Hepatocyte (in vitro differentiated cells): ENCODE measurements around the gene TAS1R3. TPM values are rescaled to one million over a fixed set of nuclear protein-coding genes. Genes with fewer than 3 reads are reported as not detected.

Experiments used
- DNase-seq: peaks from one replicate; pipeline ENCODE4 v3.0.0-alpha.2; 2016; ENCODE audit warnings: low spot score
- H2AFZ ChIP-seq: fragments of 200-600 bp; sonication (generic); 2 replicates; pipeline ENCODE4 v1.6.0; 2016; ENCODE audit warnings: antibody characterized with exemption, mild to moderate bottlenecking
- H3K27ac ChIP-seq: fragments of 200-600 bp; sonication (generic); 2 replicates; pipeline ENCODE4 v1.5.1; 2016; ENCODE audit warnings: mild to moderate bottlenecking
- H3K27me3 ChIP-seq: fragments of 200-600 bp; sonication (generic); 2 replicates; pipeline ENCODE4 v1.6.1; 2016
- H3K36me3 ChIP-seq: fragments of 200-600 bp; sonication (generic); replicated peaks from 2 replicates; pipeline ENCODE4 v1.5.1; 2016; ENCODE audit warnings: low read depth; ENCODE audit not compliant: insufficient read depth
- H3K4me1 ChIP-seq: fragments of 200-600 bp; sonication (generic); 2 replicates; pipeline ENCODE4 v1.5.1; 2016; ENCODE audit warnings: mild to moderate bottlenecking, moderate library complexity; ENCODE audit not compliant: insufficient read depth
- H3K4me2 ChIP-seq: fragments of 200-600 bp; sonication (generic); 2 replicates; pipeline ENCODE4 v1.6.0; 2016
- H3K4me3 ChIP-seq: fragments of 200-600 bp; sonication (generic); 2 replicates; pipeline ENCODE4 v1.5.1; 2016; ENCODE audit warnings: mild to moderate bottlenecking
- H3K79me2 ChIP-seq: fragments of 200-600 bp; sonication (generic); 2 replicates; pipeline ENCODE4 v1.6.0; 2017; ENCODE audit warnings: mild to moderate bottlenecking
- H3K9me2 ChIP-seq: fragments of 200-600 bp; sonication (generic); replicated peaks from 2 replicates; pipeline ENCODE4 v1.6.0; 2017; ENCODE audit warnings: mild to moderate bottlenecking; ENCODE audit not compliant: insufficient read depth
- H3K9me3 ChIP-seq: fragments of 200-600 bp; sonication (generic); 2 replicates; pipeline ENCODE4 v1.5.1; 2016; ENCODE audit warnings: low read depth, mild to moderate bottlenecking
- H4K20me1 ChIP-seq: fragments of 200-600 bp; sonication (generic); 2 replicates; pipeline ENCODE4 v1.6.0; 2016; ENCODE audit warnings: mild to moderate bottlenecking; ENCODE audit not compliant: insufficient read depth, poor library complexity, severe bottlenecking
- EZH2 ChIP-seq: fragments of 200-600 bp; sonication (generic); IDR thresholded peaks from 2 replicates; pipeline ENCODE4 v1.6.1; 2016; ENCODE audit warnings: antibody characterized with exemption, mild to moderate bottlenecking, borderline replicate concordance
- EZH2phosphoT487 ChIP-seq: fragments of 200-600 bp; sonication (generic); IDR thresholded peaks from one replicate; pipeline ENCODE4 v1.6.1; 2018; ENCODE audit warnings: antibody characterized with exemption, mild to moderate bottlenecking, low read depth, moderate library complexity; ENCODE audit not compliant: unreplicated experiment, severe bottlenecking
- WGBS: methylation state at CpG from one replicate; pipeline ENCODE4 v1.1.6; 2016; ENCODE audit warnings: low lambda C conversion rate; ENCODE audit errors: missing lambda C conversion rate; 5-methylcytosine and 5-hydroxymethylcytosine counted together
- polyA plus RNA-seq: library from polyadenylated mRNA; unstranded; fragments of >200 nt; fragmentation: Nextera tagmentation; extraction: Ambion mirVana; gene quantifications from 2 replicates; pipeline ENCODE4 v1.2.1, GENCODE V29; 2016
- total RNA-seq: library from RNA; depleted of rRNA; stranded (reverse); fragments of >200 nt; gene quantifications from 2 replicates; pipeline ENCODE4 v1.2.3, GENCODE V29; 2014
- TF ChIP-seq, protein P1 (sequence below): fragments of 200-600 bp; sonication (generic); IDR thresholded peaks from 2 replicates; pipeline ENCODE4 v1.5.1; 2016; ENCODE audit warnings: antibody characterized with exemption, mild to moderate bottlenecking; ENCODE audit not compliant: poor library complexity

Gene TAS1R3
- total and polyA plus RNA-seq, 2 experiments from 2014 or later = 0.17 to 0.42 TPM

DNA sequence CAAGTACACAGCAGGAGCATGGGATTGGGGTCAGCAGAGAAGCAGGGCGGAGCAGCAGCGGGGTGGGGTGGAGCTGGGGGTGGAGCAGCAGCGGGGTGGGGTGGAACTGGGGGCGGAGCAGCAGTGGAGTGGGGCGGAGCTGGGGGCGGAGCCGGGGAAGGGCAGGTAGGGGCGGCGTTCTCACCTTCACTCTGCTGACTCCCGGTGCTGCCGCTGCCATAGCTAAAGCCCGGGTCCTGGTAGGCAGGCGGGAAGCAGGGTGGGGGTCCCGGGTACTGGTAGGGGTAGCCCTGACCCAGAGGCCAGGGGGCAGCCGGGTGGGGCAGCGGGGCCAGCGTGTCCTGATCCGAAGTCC lies 6.7 kb downstream of the TAS1R3 start:
- DNase-seq = no peak
- H3K4me2 ChIP-seq = no peak overlapping the region
- H3K4me1 ChIP-seq = no peaks in the 10 kb centered on the region
- no peak overlapping the region for H2AFZ ChIP-seq
- H3K27me3 ChIP-seq = no peaks in the 10 kb centered on the region
- H3K9me2 ChIP-seq = no peaks in the 10 kb centered on the region
- H3K9me3 ChIP-seq = no peaks in the 10 kb centered on the region
- H3K79me2 ChIP-seq = peaks cover 2% of the 10 kb centered on the region
- no peak for TF ChIP-seq EZH2
- TF ChIP-seq EZH2phosphoT487 = no peak
- TF ChIP-seq, protein P1, sequence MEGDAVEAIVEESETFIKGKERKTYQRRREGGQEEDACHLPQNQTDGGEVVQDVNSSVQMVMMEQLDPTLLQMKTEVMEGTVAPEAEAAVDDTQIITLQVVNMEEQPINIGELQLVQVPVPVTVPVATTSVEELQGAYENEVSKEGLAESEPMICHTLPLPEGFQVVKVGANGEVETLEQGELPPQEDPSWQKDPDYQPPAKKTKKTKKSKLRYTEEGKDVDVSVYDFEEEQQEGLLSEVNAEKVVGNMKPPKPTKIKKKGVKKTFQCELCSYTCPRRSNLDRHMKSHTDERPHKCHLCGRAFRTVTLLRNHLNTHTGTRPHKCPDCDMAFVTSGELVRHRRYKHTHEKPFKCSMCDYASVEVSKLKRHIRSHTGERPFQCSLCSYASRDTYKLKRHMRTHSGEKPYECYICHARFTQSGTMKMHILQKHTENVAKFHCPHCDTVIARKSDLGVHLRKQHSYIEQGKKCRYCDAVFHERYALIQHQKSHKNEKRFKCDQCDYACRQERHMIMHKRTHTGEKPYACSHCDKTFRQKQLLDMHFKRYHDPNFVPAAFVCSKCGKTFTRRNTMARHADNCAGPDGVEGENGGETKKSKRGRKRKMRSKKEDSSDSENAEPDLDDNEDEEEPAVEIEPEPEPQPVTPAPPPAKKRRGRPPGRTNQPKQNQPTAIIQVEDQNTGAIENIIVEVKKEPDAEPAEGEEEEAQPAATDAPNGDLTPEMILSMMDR = no peak
- WGBS = 75% methylated on average over 3 of the region's 18 CpGs
- no peak overlapping the region for H3K4me3 ChIP-seq
- no peak overlapping the region for H3K27ac ChIP-seq
- H4K20me1 ChIP-seq = no peaks in the 10 kb centered on the region
- no peaks in the 10 kb centered on the region for H3K36me3 ChIP-seq

DNA sequence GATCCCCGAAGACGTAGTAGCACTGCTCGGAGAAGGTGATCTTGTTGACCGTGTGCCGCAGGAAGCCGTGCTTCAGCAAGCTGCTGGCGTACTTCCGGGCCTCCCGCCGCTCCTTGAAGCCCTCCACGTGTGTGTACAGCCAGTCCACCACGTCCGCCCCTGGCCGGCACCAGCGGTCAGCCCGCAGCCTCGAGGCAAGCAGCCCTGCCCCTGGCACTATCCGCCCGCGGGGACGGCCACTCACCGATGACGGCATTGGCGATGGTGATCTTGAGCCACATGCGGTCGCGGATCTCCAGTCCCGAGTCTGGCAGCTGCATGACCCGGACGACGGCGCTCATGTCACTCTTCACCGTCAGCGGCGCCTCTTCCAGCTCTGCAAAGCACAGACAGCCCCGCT lies 7.2 kb downstream of the TAS1R3 start:
- DNase-seq = no peak
- peaks cover 7% of the 10 kb centered on the region for H3K79me2 ChIP-seq
- no peak overlapping the region for H3K4me2 ChIP-seq
- no peaks in the 10 kb centered on the region for H3K9me3 ChIP-seq
- 97% methylated on average over 36 of the region's 36 CpGs for WGBS
- H3K9me2 ChIP-seq = no peaks in the 10 kb centered on the region
- peaks cover 1% of the 10 kb centered on the region for H4K20me1 ChIP-seq
- no peaks in the 10 kb centered on the region for H3K36me3 ChIP-seq
- H2AFZ ChIP-seq = no peak overlapping the region
- H3K4me1 ChIP-seq = no peaks in the 10 kb centered on the region
- H3K4me3 ChIP-seq = no peak overlapping the region
- H3K27ac ChIP-seq = no peak overlapping the region
- TF ChIP-seq EZH2phosphoT487 (no peak), EZH2 (no peak)
- TF ChIP-seq, protein P1 = no peak
- H3K27me3 ChIP-seq = no peaks in the 10 kb centered on the region

DNA sequence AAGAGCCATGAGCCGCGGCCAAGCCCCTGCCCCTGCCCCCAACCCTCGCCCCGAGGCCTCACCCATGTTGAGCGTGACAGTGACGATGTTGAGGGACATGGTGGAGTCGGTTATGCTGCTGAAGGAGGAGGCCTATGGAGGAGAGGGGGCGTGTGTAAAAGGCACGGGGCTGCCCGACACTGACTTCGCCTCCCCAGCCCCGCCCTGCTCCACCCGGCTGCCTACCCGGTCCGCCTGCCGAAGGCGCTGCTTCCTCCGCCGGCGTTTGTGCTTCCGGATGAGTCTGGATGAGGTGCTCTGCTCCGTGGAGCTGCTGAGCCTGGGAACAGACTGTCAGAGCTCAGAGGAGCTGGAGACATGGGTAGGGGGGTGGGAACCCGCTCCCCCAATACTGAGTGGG lies 9.1 kb downstream of the TAS1R3 start:
- no peaks in the 10 kb centered on the region for H3K9me2 ChIP-seq
- peaks cover 10% of the 10 kb centered on the region for H3K4me1 ChIP-seq
- peaks cover 19% of the 10 kb centered on the region for H4K20me1 ChIP-seq
- no peak overlapping the region for H2AFZ ChIP-seq
- no peak for DNase-seq
- TF ChIP-seq, protein P1 = no peak
- TF ChIP-seq EZH2 (no peak), EZH2phosphoT487 (no peak)
- H3K4me2 ChIP-seq = no peak overlapping the region
- no peaks in the 10 kb centered on the region for H3K9me3 ChIP-seq
- no peak overlapping the region for H3K27ac ChIP-seq
- H3K27me3 ChIP-seq = no peaks in the 10 kb centered on the region
- WGBS = 92% methylated on average over 11 of the region's 23 CpGs
- H3K36me3 ChIP-seq = no peaks in the 10 kb centered on the region
- H3K4me3 ChIP-seq = no peak overlapping the region
- H3K79me2 ChIP-seq = peaks cover 26% of the 10 kb centered on the region
